Measurements from ENCODE around the gene HACD3.
A peak's percentile ranks its signal among the peaks of the same experiment; 100 is the strongest.
"Not testable (repeated sequence)": the region's sequence is repeated elsewhere in the genome, so short reads cannot be mapped to it uniquely, and the experiment has no call there.

Gene HACD3

GRCh38 chr15:65610871-65611718 is 80.8 kb downstream of the HACD3 start, which contains the start of gene INTS14:
INTS14 (minus strand) TSS chr15:65611131; CDS start chr15:65607380, 3,751 bp downstream.
- DNase-seq = peak; percentile 92

DNA sequence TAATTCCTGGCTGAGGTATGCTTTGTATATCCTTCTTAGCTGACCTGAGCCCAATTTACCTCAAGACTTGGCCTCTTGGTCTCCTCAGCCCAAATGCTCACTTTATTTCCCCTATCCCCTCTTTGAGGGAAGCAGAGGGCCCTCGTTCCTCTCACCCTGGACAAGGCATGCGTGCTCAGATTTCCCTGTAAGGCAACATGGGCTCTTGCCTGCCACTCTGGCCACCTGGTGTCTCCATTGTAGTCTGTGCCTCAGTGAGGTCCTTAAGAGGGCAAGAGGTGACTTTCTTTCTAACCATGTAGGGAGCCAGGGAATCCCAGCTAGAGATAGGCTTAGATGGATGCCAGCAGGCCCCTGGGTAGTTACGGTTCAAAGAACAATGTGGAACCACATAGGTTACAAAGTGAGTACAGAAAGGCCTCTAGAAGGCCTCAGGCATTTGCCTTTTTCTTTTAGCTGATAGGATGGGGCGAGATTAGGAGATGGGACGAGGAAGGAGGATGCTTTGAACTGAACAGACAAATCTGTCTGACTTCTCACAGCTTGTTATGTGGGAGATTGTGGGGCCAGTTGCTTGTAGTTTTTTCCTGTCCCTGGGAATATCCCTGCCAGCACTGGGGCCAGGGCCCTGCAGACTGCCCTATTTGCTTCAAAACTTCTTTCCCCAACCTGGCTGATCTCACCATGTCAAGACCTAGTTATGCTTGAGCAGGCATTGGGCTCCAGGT is 81.8 kb downstream of the HACD3 start:
- DNase-seq = no peak

- DNase-seq = no peak
These were observed 82.3 kb downstream of the HACD3 start for GRCh38 chr15:65612616-65612946.

DNA sequence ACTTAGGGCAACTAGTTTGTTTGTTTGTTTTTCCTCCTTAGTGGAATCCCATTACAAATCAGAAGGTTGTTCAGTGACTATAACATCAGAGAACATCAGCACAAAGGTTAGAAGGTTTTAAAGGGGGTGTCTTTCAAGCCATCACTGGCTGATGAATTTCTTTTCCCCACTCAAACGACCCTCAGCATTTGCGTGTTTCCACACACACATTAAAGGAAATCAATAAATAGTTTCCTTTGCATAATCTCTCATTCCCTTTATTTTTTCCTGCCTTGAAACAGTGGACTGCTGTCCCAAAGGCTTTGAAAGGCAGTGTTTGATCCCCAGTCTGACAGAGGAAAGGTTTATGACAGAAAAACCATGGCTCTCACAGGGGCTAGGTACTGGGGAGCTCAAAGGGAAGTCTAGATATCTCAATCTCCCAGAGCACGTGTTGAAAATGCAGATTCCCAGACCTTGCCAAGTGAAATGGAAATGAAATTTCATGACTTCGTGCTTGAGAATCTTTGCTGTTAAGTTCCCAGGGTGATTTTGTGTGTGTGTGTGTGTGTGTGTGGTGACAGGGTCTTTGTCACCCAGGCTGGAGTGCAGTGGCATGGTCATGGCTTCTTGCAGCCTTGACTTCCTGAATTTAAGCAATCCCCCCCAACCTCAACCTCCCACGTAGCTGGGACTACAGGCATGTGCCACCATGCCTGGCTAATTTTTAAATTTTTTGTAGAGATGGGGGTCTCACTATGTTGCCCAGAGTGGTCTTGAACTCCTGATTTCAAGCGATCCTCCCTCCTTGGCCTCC is 82.9 kb downstream of the HACD3 start:
- DNase-seq = no peak

GRCh38 chr15:65615887-65616286 is 85.6 kb downstream of the HACD3 start:
- DNase-seq = not testable (repeated sequence)

DNA sequence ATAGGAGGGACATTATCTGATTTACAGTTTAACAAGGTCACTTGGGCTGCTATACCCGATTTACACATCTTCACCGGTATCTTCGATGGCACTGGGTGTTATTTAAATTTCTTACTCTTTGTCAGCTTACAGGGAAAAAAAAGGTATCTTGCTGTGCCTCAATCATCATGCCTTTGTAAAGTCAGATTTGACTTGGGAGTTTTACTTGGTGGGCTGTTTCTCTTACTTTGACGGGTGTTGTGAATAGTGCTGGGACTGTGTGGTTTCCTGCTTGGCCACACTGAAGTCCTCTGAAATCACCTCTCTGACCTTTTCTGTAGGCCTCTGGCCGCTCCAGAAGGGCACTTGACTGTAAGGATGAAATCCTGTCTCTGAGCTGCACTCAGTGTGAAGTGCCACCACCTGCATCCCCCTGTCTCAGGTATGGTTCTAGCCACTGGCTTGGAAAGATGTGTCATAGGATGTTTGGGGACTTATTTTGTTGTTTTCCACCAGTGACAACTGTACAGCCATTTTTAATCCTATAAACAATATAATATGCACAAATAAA is 88.4 kb downstream of the HACD3 start:
- no peak for DNase-seq

GRCh38 chr15:65619626-65620290 is 89.5 kb downstream of the HACD3 start:
- no peak for DNase-seq

GRCh38 chr15:65620833-65621232 is 90.6 kb downstream of the HACD3 start:
- DNase-seq = no peak

GRCh38 chr15:65621638-65622037 is 91.4 kb downstream of the HACD3 start, which contains the start of gene SLC24A1:
SLC24A1 (plus strand) TSS chr15:65621938; CDS start chr15:65624081, 2,143 bp downstream.
- DNase-seq = no peak

- no peak for DNase-seq
These were observed 92.8 kb downstream of the HACD3 start for GRCh38 chr15:65623103-65623502.

GRCh38 chr15:65626856-65627255 is 96.6 kb downstream of the HACD3 start:
- no peak for DNase-seq
